Liver (tissue), 9 donors: ENCODE measurements around the gene PSMD14. TPM values are rescaled to one million over a fixed set of nuclear protein-coding genes. Genes with fewer than 3 reads are reported as not detected.

Source experiments
- DNase-seq: peaks from one replicate; pipeline ENCODE4 v3.0.0-alpha.2; 2017; ENCODE audit warnings: low spot score
- H3K27ac ChIP-seq, 2 donors: one replicate each; pipeline ENCODE4 v1.7.0; 2013; ENCODE audit warnings: inconsistent platforms in 2 of 2, low read length in 2 of 2, control low read depth in 1 of 2, low read depth in 1 of 2, mild to moderate bottlenecking in 1 of 2
- H3K27me3 ChIP-seq, 4 donors: one replicate each; pipeline versions ENCODE4 v1.6.1 to v1.7.0; 2013; ENCODE audit warnings: low read length in 3 of 4, inconsistent platforms in 1 of 4, mild to moderate bottlenecking in 1 of 4, moderate library complexity in 1 of 4; ENCODE audit not compliant: control insufficient read depth in 4 of 4, insufficient read depth in 4 of 4
- H3K36me3 ChIP-seq, 4 donors: one replicate each; pipeline versions ENCODE4 v1.6.1 to v1.7.0; 2013; ENCODE audit warnings: low read length in 3 of 4, mild to moderate bottlenecking in 3 of 4, low read depth in 1 of 4, moderate library complexity in 1 of 4; ENCODE audit not compliant: control insufficient read depth in 4 of 4, insufficient read depth in 3 of 4
- H3K4me1 ChIP-seq, 4 donors: one replicate each; pipeline versions ENCODE4 v1.6.1 to v1.7.0; 2013; ENCODE audit warnings: low read length in 3 of 4, mild to moderate bottlenecking in 3 of 4, moderate library complexity in 1 of 4; ENCODE audit not compliant: control insufficient read depth in 4 of 4, insufficient read depth in 4 of 4
- H3K4me3 ChIP-seq, 3 donors: one replicate each; pipeline versions ENCODE4 v1.6.1 to v1.7.0; 2013; ENCODE audit warnings: low read length in 3 of 3, control low read depth in 1 of 3, low read depth in 1 of 3, mild to moderate bottlenecking in 1 of 3
- H3K9ac ChIP-seq, 2 donors: one replicate each; pipeline ENCODE4 v1.7.0; 2013; ENCODE audit warnings: low read length in 2 of 2, mild to moderate bottlenecking in 2 of 2, moderate library complexity in 2 of 2, control low read depth in 1 of 2, low read depth in 1 of 2
- H3K9me3 ChIP-seq, 4 donors: one replicate each; pipeline versions ENCODE4 v1.6.1 to v1.7.0; 2013; ENCODE audit warnings: low read length in 3 of 4; ENCODE audit not compliant: control insufficient read depth in 4 of 4
- EGR1 ChIP-seq, 2 donors: IDR thresholded peaks; 2 replicates each; pipeline ENCODE4 v1.6.1; 2016 to 2018; ENCODE audit warnings: antibody characterized with exemption in 2 of 2, low read depth in 2 of 2
- FOXA1 ChIP-seq: IDR thresholded peaks from 2 replicates; pipeline ENCODE4 v1.6.1; 2016; ENCODE audit warnings: antibody characterized with exemption
- FOXA2 ChIP-seq: IDR thresholded peaks from 2 replicates; pipeline ENCODE4 v1.6.1; 2016; ENCODE audit warnings: antibody characterized with exemption
- GABPA ChIP-seq, 2 donors: IDR thresholded peaks in 1 of 2; conservative IDR thresholded peaks in 1 of 2; 2 replicates each; pipeline ENCODE4 v1.6.1; 2016; ENCODE audit warnings: antibody characterized with exemption in 2 of 2, mild to moderate bottlenecking in 1 of 2, moderate library complexity in 1 of 2
- HNF4G ChIP-seq: IDR thresholded peaks from 2 replicates; pipeline ENCODE4 v1.6.1; 2016; ENCODE audit warnings: antibody characterized with exemption
- NR2F2 ChIP-seq: IDR thresholded peaks from 2 replicates; pipeline ENCODE4 v1.6.1; 2016; ENCODE audit warnings: antibody characterized with exemption
- RAD21 ChIP-seq, 2 donors: IDR thresholded peaks; 2 replicates each; pipeline ENCODE4 v1.6.1; 2016; ENCODE audit warnings: antibody characterized with exemption in 2 of 2, mild to moderate bottlenecking in 2 of 2
- RXRA ChIP-seq, 2 donors: IDR thresholded peaks; 2 replicates each; pipeline ENCODE4 v1.6.1; 2017 to 2018; ENCODE audit warnings: antibody characterized with exemption in 2 of 2, mild to moderate bottlenecking in 1 of 2
- SP1 ChIP-seq: IDR thresholded peaks from 2 replicates; pipeline ENCODE4 v1.6.1; 2018; ENCODE audit warnings: antibody characterized with exemption, mild to moderate bottlenecking
- TAF1 ChIP-seq: conservative IDR thresholded peaks from 2 replicates; pipeline ENCODE4 v1.6.1; 2016; ENCODE audit warnings: antibody characterized with exemption, mild to moderate bottlenecking
- WGBS: extraction: QIAGEN DNeasy Blood & Tissue Kit; methylation state at CpG from one replicate; pipeline ENCODE4 v1.1.7; 2013; 5-methylcytosine and 5-hydroxymethylcytosine counted together
- polyA plus RNA-seq, 2 donors: library from polyadenylated mRNA; stranded (reverse) in 1 of 2; unstranded in 1 of 2; fragments of 200-250 nt in 1 of 2; fragments of >200 nt in 1 of 2; fragmentation: Nextera tagmentation in 1 of 2; extraction: Ambion mirVana in 1 of 2; gene quantifications; one replicate each; pipeline versions ENCODE4 v1.2.1 to v1.2.3, GENCODE V29; 2013 to 2015
- total RNA-seq, 2 donors: library from RNA; depleted of rRNA; stranded (reverse); fragments of >200 nt; gene quantifications; one replicate each; pipeline ENCODE4 v1.2.3, GENCODE V29; 2014
- TF ChIP-seq, protein P1 (sequence below): IDR thresholded peaks from 2 replicates; pipeline ENCODE4 v1.6.1; 2016; ENCODE audit warnings: antibody characterized with exemption
- TF ChIP-seq, protein P2 (sequence below): fragments of 150-350 bp; IDR thresholded peaks from 2 replicates; pipeline ENCODE4 v1.5.1; 2017; ENCODE audit warnings: improper control_type of control experiment, low read depth, low read length; ENCODE audit not compliant: missing input control
- TF ChIP-seq, protein P3 (sequence below): IDR thresholded peaks from 2 replicates; pipeline ENCODE4 v1.6.1; 2016; ENCODE audit warnings: antibody characterized with exemption
- TF ChIP-seq, protein P4 (sequence below): IDR thresholded peaks from 2 replicates; pipeline ENCODE4 v1.6.1; 2016; ENCODE audit warnings: antibody characterized with exemption
- TF ChIP-seq, protein P5 (sequence below): IDR thresholded peaks from 2 replicates; pipeline ENCODE4 v1.6.1; 2016; ENCODE audit warnings: antibody characterized with exemption, mild to moderate bottlenecking
- donor health status: healthy.
- donor health status: healthy.
- donor health status: healthy.
- donor health status: healthy.
- donor health status: healthy.

Gene PSMD14
- total and polyA plus RNA-seq, 4 donors, result 32.0 to 37.9 (median 33.7) TPM

DNA sequence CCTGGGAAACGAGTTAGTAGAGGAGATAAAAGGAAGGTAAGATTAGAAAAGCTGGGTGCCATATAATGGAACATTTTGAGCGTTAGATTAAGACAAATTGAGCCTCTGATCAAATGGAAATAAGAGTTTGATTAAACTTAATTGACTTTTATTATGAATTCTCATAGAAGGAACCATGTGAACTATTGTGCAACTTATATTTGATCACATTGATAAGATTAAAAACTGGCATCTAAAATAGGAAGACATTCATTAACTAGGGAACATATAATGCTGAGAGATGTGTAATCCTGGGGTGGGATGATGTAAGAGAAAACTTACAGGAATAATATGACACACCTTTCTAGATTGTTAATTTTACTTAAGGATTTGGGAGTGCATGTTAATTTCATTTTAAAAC is 130.4 kb downstream of the PSMD14 start:
- H3K4me3 ChIP-seq, result no peak overlapping the region
- no peaks in the 10 kb centered on the region for H3K4me1 ChIP-seq
- no peak for DNase-seq
- H3K27ac ChIP-seq, result no peak overlapping the region
- H3K9ac ChIP-seq, result no peak overlapping the region
- no peaks in the 10 kb centered on the region for H3K36me3 ChIP-seq
- H3K27me3 ChIP-seq, result peaks cover 0 to 4% (median 1%) of the 10 kb centered on the region in 4 donors
- 48% methylated on average over 2 of the region's 2 CpGs for WGBS
- H3K9me3 ChIP-seq, result peaks cover 0 to 3% (median 1%) of the 10 kb centered on the region in 4 donors
- TF ChIP-seq, protein P1, sequence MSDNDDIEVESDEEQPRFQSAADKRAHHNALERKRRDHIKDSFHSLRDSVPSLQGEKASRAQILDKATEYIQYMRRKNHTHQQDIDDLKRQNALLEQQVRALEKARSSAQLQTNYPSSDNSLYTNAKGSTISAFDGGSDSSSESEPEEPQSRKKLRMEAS, result no peak
- TF ChIP-seq EGR1 (IDR thresholded peaks at IDR 0.05; ENCODE audit: low read depth in 2 of 2), result no peak
- TF ChIP-seq, protein P2, sequence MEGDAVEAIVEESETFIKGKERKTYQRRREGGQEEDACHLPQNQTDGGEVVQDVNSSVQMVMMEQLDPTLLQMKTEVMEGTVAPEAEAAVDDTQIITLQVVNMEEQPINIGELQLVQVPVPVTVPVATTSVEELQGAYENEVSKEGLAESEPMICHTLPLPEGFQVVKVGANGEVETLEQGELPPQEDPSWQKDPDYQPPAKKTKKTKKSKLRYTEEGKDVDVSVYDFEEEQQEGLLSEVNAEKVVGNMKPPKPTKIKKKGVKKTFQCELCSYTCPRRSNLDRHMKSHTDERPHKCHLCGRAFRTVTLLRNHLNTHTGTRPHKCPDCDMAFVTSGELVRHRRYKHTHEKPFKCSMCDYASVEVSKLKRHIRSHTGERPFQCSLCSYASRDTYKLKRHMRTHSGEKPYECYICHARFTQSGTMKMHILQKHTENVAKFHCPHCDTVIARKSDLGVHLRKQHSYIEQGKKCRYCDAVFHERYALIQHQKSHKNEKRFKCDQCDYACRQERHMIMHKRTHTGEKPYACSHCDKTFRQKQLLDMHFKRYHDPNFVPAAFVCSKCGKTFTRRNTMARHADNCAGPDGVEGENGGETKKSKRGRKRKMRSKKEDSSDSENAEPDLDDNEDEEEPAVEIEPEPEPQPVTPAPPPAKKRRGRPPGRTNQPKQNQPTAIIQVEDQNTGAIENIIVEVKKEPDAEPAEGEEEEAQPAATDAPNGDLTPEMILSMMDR, result no peak
- TF ChIP-seq NR2F2, result no peak
- TF ChIP-seq, protein P3, sequence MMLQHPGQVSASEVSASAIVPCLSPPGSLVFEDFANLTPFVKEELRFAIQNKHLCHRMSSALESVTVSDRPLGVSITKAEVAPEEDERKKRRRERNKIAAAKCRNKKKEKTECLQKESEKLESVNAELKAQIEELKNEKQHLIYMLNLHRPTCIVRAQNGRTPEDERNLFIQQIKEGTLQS, result no peak
- no peak for TF ChIP-seq FOXA1

DNA sequence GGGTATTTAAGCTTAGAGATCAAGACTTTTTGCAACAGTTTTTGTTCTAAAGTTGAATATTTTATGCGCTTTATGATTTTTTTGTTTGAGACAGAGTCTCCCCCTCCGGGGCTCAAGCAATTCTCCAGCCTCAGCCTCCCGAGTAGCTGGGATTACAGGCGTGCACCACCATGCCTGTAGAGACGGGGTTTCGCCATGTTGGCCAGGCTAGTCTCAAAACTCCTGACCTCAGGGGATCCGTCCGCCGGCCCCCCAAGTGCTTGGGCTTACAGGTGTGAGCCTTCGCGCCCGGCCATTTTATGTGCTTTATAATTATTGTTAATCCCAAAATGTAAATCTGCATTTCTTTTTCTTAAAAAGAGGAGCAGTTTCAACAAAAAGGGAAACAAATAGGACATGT is 136.9 kb downstream of the PSMD14 start:
- Histone ChIP-seq H3K27ac (no peak overlapping the region), H3K4me3 (no peak overlapping the region), H3K4me1 (no peaks in the 10 kb centered on the region), H3K27me3 (no peaks in the 10 kb centered on the region), H3K36me3 (no peaks in the 10 kb centered on the region), H3K9me3 (peaks cover 0 to 3% (median 1%) of the 10 kb centered on the region in 4 donors), H3K9ac (no peak overlapping the region)
- TF ChIP-seq FOXA2, result no peak
- TF ChIP-seq, protein P4, sequence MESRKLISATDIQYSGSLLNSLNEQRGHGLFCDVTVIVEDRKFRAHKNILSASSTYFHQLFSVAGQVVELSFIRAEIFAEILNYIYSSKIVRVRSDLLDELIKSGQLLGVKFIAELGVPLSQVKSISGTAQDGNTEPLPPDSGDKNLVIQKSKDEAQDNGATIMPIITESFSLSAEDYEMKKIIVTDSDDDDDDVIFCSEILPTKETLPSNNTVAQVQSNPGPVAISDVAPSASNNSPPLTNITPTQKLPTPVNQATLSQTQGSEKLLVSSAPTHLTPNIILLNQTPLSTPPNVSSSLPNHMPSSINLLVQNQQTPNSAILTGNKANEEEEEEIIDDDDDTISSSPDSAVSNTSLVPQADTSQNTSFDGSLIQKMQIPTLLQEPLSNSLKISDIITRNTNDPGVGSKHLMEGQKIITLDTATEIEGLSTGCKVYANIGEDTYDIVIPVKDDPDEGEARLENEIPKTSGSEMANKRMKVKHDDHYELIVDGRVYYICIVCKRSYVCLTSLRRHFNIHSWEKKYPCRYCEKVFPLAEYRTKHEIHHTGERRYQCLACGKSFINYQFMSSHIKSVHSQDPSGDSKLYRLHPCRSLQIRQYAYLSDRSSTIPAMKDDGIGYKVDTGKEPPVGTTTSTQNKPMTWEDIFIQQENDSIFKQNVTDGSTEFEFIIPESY, result no peak
- TF ChIP-seq FOXA1, result no peak
- TF ChIP-seq, protein P2, result no peak
- no peak for TF ChIP-seq EGR1 (IDR thresholded peaks at IDR 0.05; ENCODE audit: low read depth in 2 of 2)
- TF ChIP-seq NR2F2, result no peak
- no peak for TF ChIP-seq HNF4G
- TF ChIP-seq, protein P1, result no peak
- no peak for TF ChIP-seq TAF1
- no peak for TF ChIP-seq RAD21 (IDR thresholded peaks at IDR 0.05)
- TF ChIP-seq, protein P5, sequence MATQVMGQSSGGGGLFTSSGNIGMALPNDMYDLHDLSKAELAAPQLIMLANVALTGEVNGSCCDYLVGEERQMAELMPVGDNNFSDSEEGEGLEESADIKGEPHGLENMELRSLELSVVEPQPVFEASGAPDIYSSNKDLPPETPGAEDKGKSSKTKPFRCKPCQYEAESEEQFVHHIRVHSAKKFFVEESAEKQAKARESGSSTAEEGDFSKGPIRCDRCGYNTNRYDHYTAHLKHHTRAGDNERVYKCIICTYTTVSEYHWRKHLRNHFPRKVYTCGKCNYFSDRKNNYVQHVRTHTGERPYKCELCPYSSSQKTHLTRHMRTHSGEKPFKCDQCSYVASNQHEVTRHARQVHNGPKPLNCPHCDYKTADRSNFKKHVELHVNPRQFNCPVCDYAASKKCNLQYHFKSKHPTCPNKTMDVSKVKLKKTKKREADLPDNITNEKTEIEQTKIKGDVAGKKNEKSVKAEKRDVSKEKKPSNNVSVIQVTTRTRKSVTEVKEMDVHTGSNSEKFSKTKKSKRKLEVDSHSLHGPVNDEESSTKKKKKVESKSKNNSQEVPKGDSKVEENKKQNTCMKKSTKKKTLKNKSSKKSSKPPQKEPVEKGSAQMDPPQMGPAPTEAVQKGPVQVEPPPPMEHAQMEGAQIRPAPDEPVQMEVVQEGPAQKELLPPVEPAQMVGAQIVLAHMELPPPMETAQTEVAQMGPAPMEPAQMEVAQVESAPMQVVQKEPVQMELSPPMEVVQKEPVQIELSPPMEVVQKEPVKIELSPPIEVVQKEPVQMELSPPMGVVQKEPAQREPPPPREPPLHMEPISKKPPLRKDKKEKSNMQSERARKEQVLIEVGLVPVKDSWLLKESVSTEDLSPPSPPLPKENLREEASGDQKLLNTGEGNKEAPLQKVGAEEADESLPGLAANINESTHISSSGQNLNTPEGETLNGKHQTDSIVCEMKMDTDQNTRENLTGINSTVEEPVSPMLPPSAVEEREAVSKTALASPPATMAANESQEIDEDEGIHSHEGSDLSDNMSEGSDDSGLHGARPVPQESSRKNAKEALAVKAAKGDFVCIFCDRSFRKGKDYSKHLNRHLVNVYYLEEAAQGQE, result no peak
- no peak for TF ChIP-seq RXRA (IDR thresholded peaks at IDR 0.05)
- no peak for TF ChIP-seq GABPA (IDR thresholded peaks at IDR 0.05 in 1 of 2, conservative IDR thresholded peaks at IDR 0.05 in 1 of 2)
- TF ChIP-seq, protein P3, result no peak
- TF ChIP-seq SP1, result no peak
- 93% methylated on average over 12 of the region's 12 CpGs for WGBS
- no peak for DNase-seq
